NCI-H345 treated with DMSO at 0.1 percent for 48 hours (cell line): ENCODE measurements around the gene SP3.

Source experiments
- DNase-seq: peaks from one replicate; lab custom pipeline; 2025; ENCODE audit not compliant: unreplicated experiment; lab: John Stamatoyannopoulos, UW

SP3 gene

GRCh38 chr2:173965372-173966025 lies at the start of gene SP3:
Gene SP3 (minus strand): TSS chr2:173965373. CDS start chr2:173965171, 202 bp downstream.
- peak; percentile 94 for DNase-seq

- DNase-seq, result no peak
These were observed 49.5 kb upstream of the SP3 start for GRCh38 chr2:174014699-174015070.

- DNase-seq, result no peak
These were observed 49.0 kb upstream of the SP3 start for GRCh38 chr2:174014011-174014698.

- DNase-seq, result no peak
These were observed 48.2 kb upstream of the SP3 start for GRCh38 chr2:174013315-174013751.

GRCh38 chr2:174012347-174013314 lies 47.5 kb upstream of the SP3 start:
- DNase-seq, result no peak

- DNase-seq, result no peak
These were observed 46.6 kb upstream of the SP3 start for GRCh38 chr2:174011796-174012195.

GRCh38 chr2:174011173-174011572 lies 46.0 kb upstream of the SP3 start:
- no peak for DNase-seq

- no peak for DNase-seq
These were observed 44.5 kb upstream of the SP3 start for GRCh38 chr2:174009488-174010223.

GRCh38 chr2:174008720-174009119 lies 43.5 kb upstream of the SP3 start:
- DNase-seq, result no peak

- DNase-seq, result no peak
These were observed 41.8 kb upstream of the SP3 start for GRCh38 chr2:174007010-174007409.

- no peak for DNase-seq
These were observed 40.7 kb upstream of the SP3 start for GRCh38 chr2:174005801-174006419.

- DNase-seq, result no peak
These were observed 39.9 kb upstream of the SP3 start for GRCh38 chr2:174004905-174005605.

- no peak for DNase-seq
These were observed 38.8 kb upstream of the SP3 start for GRCh38 chr2:174003720-174004695.

- DNase-seq, result no peak
These were observed 37.5 kb upstream of the SP3 start for GRCh38 chr2:174002679-174003078.

GRCh38 chr2:174001107-174001506 lies 35.9 kb upstream of the SP3 start:
- DNase-seq, result no peak

GRCh38 chr2:173999724-174000123 lies 34.6 kb upstream of the SP3 start:
- DNase-seq, result no peak

GRCh38 chr2:173999272-173999671 lies 34.1 kb upstream of the SP3 start:
- no peak for DNase-seq

- DNase-seq, result no peak
These were observed 33.2 kb upstream of the SP3 start for GRCh38 chr2:173998386-173998785.

GRCh38 chr2:173997753-173998152 lies 32.6 kb upstream of the SP3 start:
- no peak for DNase-seq
